HepG2 (cell line): Measurements from ENCODE around the gene TMEM131. TPM values are rescaled to one million over a fixed set of nuclear protein-coding genes. Genes with fewer than 3 reads are reported as not detected.

Experiments
- ATAC-seq: fragments of 200-7000 bp; cut with Tn5 transposase; 3 replicates; pipeline ENCODE4 v1.9.1; 2020; ENCODE audit warnings: mild to moderate bottlenecking, moderate library complexity
- BruUV-seq: library from RNA; stranded (reverse); fragments of 400-500 nt; replicated peaks from 2 replicates; lab custom pipeline; 2021; lab: Mats Ljungman, UMichigan
- CTCF ChIA-PET: fragments of 300-600 bp; formaldehyde crosslinking; extraction: SDS; loops from one replicate; lab custom pipeline; 2021; ENCODE audit warnings: low total read pairs, inconsistent platforms, low intra/inter-chr PET ratio; lab: Yijun Ruan, JAX
- POLR2A ChIA-PET: fragments of 350-600 bp; sonication (Branson Sonifier 250); formaldehyde crosslinking; loops from one replicate; lab custom pipeline; 2020; ENCODE audit warnings: antibody characterized with exemption, inconsistent platforms; lab: Yijun Ruan, JAX
- DNase-seq: peaks from one replicate; pipeline ENCODE4 v3.0.0-alpha.2; 2015; ENCODE audit warnings: low spot score
- FAIRE-seq: peaks from 3 replicates; lab custom pipeline; 2011; peaks lifted over from hg19 to GRCh38; lab: Jason Lieb, UNC
- H2AFZ ChIP-seq: one replicate; pipeline ENCODE4 v1.6.1; 2011; ENCODE audit warnings: low read length, inconsistent platforms
- H3K27ac ChIP-seq: fragments of 300-600 bp; 3 replicates; pipeline ENCODE4 v1.8.0; 2011; ENCODE audit warnings: mixed run types, mild to moderate bottlenecking, mixed read lengths, low read length, inconsistent platforms; ENCODE audit not compliant: insufficient read depth; ENCODE audit errors: extremely low read length
- H3K27me3 ChIP-seq, 2 experiments: fragments of 200-600 bp in 1 of 2; 2 replicates in 1 of 2; 3 replicates in 1 of 2; pipeline versions ENCODE4 v1.6.0 to v1.8.0; 2011; ENCODE audit warnings: low read length in 2 of 2, mild to moderate bottlenecking in 2 of 2, moderate library complexity in 2 of 2, inconsistent platforms in 1 of 2; ENCODE audit not compliant: insufficient read depth in 2 of 2, control insufficient read depth in 1 of 2
- H3K36me3 ChIP-seq, 2 experiments: fragments of 200-600 bp in 1 of 2; replicated peaks in 1 of 2; 2 replicates in 1 of 2; 3 replicates in 1 of 2; pipeline versions ENCODE4 v1.5.1 to v1.8.0; 2011; ENCODE audit warnings: low read length in 2 of 2, inconsistent platforms in 1 of 2; ENCODE audit not compliant: insufficient read depth in 2 of 2, control insufficient read depth in 1 of 2
- H3K4me1 ChIP-seq: 2 replicates; pipeline ENCODE4 v1.5.1; 2012; ENCODE audit warnings: low read length, inconsistent platforms; ENCODE audit not compliant: insufficient read depth
- H3K4me2 ChIP-seq: 2 replicates; pipeline ENCODE4 v1.6.0; 2011; ENCODE audit warnings: low read depth, low read length, inconsistent platforms
- H3K4me3 ChIP-seq, 3 experiments: fragments of 200-600 bp in 1 of 3; sonication (generic), shearing (Covaris generic) in 1 of 3; replicated peaks in 1 of 3; 2 replicates each; pipeline ENCODE4 v1.5.1; 2011 to 2016; ENCODE audit warnings: low read length in 3 of 3, inconsistent platforms in 2 of 3, low read depth in 2 of 3, mild to moderate bottlenecking in 2 of 3, control low read depth in 1 of 3, mixed read lengths in 1 of 3; ENCODE audit not compliant: insufficient read depth in 1 of 3
- H3K79me2 ChIP-seq: one replicate; pipeline ENCODE4 v1.6.1; 2011; ENCODE audit warnings: low read length, inconsistent platforms; ENCODE audit not compliant: insufficient read depth
- H3K9ac ChIP-seq: 2 replicates; pipeline ENCODE4 v1.6.0; 2011; ENCODE audit warnings: mild to moderate bottlenecking, low read depth, low read length, inconsistent platforms; ENCODE audit not compliant: insufficient read depth
- H3K9me3 ChIP-seq: 2 replicates; pipeline ENCODE4 v1.5.1; 2012; ENCODE audit warnings: mild to moderate bottlenecking, low read length
- H4K20me1 ChIP-seq: 2 replicates; pipeline ENCODE4 v1.6.0; 2011; ENCODE audit warnings: inconsistent platforms, mild to moderate bottlenecking, low read length, moderate library complexity; ENCODE audit not compliant: insufficient read depth
- FOXC1 ChIP-seq: sonication (generic); formaldehyde crosslinking; IDR thresholded peaks from 2 replicates; pipeline ENCODE4 v1.8.0; 2022; ENCODE audit warnings: mild to moderate bottlenecking, missing genetic modification reagents, borderline replicate concordance
- JARID2 ChIP-seq: sonication (generic); formaldehyde crosslinking; IDR thresholded peaks from 2 replicates; pipeline ENCODE4 v1.8.1; 2023; ENCODE audit warnings: missing genetic modification reagents, inconsistent platforms; ENCODE audit not compliant: insufficient replicate concordance
- RFXAP ChIP-seq: sonication (generic); formaldehyde crosslinking; IDR thresholded peaks from 2 replicates; pipeline ENCODE4 v1.4.0; 2020; ENCODE audit warnings: missing genetic modification reagents, borderline replicate concordance
- ZNF138 ChIP-seq: sonication (generic); formaldehyde crosslinking; IDR thresholded peaks from 2 replicates; pipeline ENCODE4 v1.5.0; 2020; ENCODE audit warnings: mild to moderate bottlenecking, low read depth, missing genetic modification reagents
- ZNF142 ChIP-seq: sonication (generic); formaldehyde crosslinking; IDR thresholded peaks from 2 replicates; pipeline ENCODE4 v1.4.0; 2020; ENCODE audit warnings: missing genetic modification reagents
- ZNF17 ChIP-seq: sonication (generic); formaldehyde crosslinking; IDR thresholded peaks from 2 replicates; pipeline ENCODE4 v1.5.0; 2020; ENCODE audit warnings: mild to moderate bottlenecking, missing genetic modification reagents
- WGBS: methylation state at CpG from one replicate; pipeline ENCODE4 v1.1.6; 2017; ENCODE audit warnings: low lambda C conversion rate; 5-methylcytosine and 5-hydroxymethylcytosine counted together
- in situ Hi-C: cut with HindIII; loops from 2 replicates; pipeline ENCODE4 v1.10.0; 2017; ENCODE audit warnings: low pct_unique_long_range_greater_than_20kb; ENCODE audit not compliant: extremely low pct_ligation_motif_present
- intact Hi-C: fragments of 100-400 bp; cut with micrococcal nuclease; formaldehyde crosslinking; loops from one replicate; pipeline ENCODE4 v1.10.0; 2022; ENCODE audit not compliant: unreplicated experiment
- polyA plus RNA-seq, 8 experiments: library from polyadenylated mRNA; depleted of rRNA in 3 of 8; stranded (reverse) in 7 of 8; unstranded in 1 of 8; fragments of >200 nt; fragmentation: Illumina TruSeq in 4 of 8; extraction: Trizol in 4 of 8; gene quantifications; 2 replicates each; pipeline versions ENCODE4 v1.2.1 to v1.2.3, GENCODE V29; 2011 to 2016; ENCODE audit warnings: low read depth in 4 of 8, missing spikeins in 1 of 8, mixed read lengths in 1 of 8; ENCODE audit not compliant: insufficient read depth in 1 of 8
- total RNA-seq, 5 experiments: library from RNA; depleted of rRNA; stranded (reverse); fragments of >200 nt; fragmentation: Illumina TruSeq; extraction: Trizol; gene quantifications; 2 replicates each; pipeline ENCODE4 v1.2.3, GENCODE V29; 2016; ENCODE audit warnings: low read depth in 1 of 5
- TF ChIP-seq, protein P1 (sequence below): sonication (generic); formaldehyde crosslinking; IDR thresholded peaks from 2 replicates; pipeline ENCODE4 v1.8.1; 2023; ENCODE audit warnings: mild to moderate bottlenecking, moderate library complexity, missing genetic modification reagents
- TF ChIP-seq, protein P2 (sequence below): sonication (generic); formaldehyde crosslinking; IDR thresholded peaks from 2 replicates; pipeline ENCODE4 v1.5.1; 2020; ENCODE audit warnings: missing genetic modification reagents, mild to moderate bottlenecking, borderline replicate concordance

Gene TMEM131
- total and polyA plus RNA-seq, 2 of the 13 experiments (the other 11 are each of a cell fraction or from before 2014, with no cell fraction given), result 17.9 to 19.5 TPM

DNA sequence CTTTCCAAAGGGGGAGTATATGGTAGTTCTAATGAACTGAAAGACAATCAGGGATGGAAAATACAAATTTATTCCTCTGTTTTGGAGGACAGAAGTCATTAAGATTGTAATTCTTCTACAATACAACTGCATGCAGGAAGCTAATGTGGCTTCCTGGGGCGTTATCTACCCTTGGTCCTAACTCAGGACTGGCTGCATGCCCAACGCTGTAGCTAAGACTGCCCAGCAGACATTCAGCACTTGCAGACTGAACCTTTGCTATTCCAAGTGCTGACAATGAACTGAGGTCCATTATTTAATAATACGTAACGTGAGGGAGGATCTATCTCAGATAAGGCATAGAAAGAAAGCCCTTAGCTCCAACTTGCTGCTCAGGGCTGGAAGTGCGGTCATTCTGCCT lies 229.2 kb downstream of the TMEM131 start:
- H3K9ac ChIP-seq, result no peak overlapping the region
- no peaks in the 10 kb centered on the region for H3K4me1 ChIP-seq
- H3K4me2 ChIP-seq, result no peak overlapping the region
- FAIRE-seq, result no peak
- H2AFZ ChIP-seq, result no peak overlapping the region
- 97% methylated on average over 5 of the region's 5 CpGs for WGBS
- H3K79me2 ChIP-seq, result no peaks in the 10 kb centered on the region
- ATAC-seq, result no peak
- TF ChIP-seq, protein P1, sequence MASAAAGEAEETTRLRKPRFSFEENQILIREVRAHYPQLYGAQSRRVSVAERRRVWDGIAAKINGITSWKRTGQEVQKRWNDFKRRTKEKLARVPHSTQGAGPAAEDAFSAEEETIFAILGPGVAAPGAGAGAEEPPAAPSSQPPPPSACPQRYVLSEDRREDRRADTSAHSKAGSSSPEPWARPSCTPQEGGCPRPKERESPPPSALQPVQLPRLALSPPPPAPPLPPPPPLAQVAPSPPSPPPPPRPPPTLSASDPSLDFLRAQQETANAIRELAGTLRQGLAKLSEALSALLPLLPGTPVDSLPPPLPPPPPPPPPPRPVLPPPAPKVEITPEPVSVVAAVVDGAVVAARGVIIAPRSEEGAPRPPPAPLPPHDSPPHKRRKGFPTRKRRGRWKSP (CRISPR knock-in tag), result no peak
- TF ChIP-seq JARID2 (CRISPR knock-in tag) (no peak), ZNF17 (CRISPR knock-in tag) (no peak), ZNF142 (CRISPR knock-in tag) (no peak), FOXC1 (no peak), ZNF138 (no peak), RFXAP (CRISPR knock-in tag) (no peak)
- TF ChIP-seq, protein P2, sequence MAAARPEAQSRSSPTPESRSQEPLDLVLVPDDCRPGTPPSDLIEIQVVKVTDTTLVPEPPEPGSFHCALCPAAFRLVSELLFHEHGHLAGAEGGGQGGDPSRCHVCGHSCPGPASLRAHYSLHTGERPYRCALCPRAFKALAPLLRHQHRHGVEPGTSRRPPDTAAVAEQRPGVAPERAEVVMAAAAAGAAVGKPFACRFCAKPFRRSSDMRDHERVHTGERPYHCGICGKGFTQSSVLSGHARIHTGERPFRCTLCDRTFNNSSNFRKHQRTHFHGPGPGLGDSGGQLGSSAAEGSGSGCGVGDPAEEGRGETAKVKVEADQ, result no peak
- H3K36me3 ChIP-seq, result peaks cover 22 to 51% of the 10 kb centered on the region in 2 experiments
- intact Hi-C loops, result no loop called here
- DNase-seq, result no peak
- in situ Hi-C loops, result no loop called here
- no peak overlapping the region for H3K27ac ChIP-seq
- POLR2A ChIA-PET, result no interaction called here
- H3K4me3 ChIP-seq, result no peak overlapping the region
- H4K20me1 ChIP-seq, result no peaks in the 10 kb centered on the region
- H3K9me3 ChIP-seq, result no peaks in the 10 kb centered on the region
- no TSS peak for BruUV-seq
- H3K27me3 ChIP-seq, result no peaks in the 10 kb centered on the region
- CTCF ChIA-PET, result no interaction called here
